GM12872 (cell line): ENCODE measurements around the gene ARTN.

Experiments
- TF ChIP-seq, protein P1 (sequence below): IDR thresholded peaks from 3 replicates; pipeline ENCODE4 v1.5.1; 2011; ENCODE audit warnings: low read depth, mild to moderate bottlenecking, low read length, moderate library complexity; ENCODE audit not compliant: insufficient read depth

Gene ARTN

GRCh38 chr1:43945674-43946235 lies 12.2 kb downstream of the ARTN start:
- TF ChIP-seq, protein P1, sequence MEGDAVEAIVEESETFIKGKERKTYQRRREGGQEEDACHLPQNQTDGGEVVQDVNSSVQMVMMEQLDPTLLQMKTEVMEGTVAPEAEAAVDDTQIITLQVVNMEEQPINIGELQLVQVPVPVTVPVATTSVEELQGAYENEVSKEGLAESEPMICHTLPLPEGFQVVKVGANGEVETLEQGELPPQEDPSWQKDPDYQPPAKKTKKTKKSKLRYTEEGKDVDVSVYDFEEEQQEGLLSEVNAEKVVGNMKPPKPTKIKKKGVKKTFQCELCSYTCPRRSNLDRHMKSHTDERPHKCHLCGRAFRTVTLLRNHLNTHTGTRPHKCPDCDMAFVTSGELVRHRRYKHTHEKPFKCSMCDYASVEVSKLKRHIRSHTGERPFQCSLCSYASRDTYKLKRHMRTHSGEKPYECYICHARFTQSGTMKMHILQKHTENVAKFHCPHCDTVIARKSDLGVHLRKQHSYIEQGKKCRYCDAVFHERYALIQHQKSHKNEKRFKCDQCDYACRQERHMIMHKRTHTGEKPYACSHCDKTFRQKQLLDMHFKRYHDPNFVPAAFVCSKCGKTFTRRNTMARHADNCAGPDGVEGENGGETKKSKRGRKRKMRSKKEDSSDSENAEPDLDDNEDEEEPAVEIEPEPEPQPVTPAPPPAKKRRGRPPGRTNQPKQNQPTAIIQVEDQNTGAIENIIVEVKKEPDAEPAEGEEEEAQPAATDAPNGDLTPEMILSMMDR = no peak

DNA sequence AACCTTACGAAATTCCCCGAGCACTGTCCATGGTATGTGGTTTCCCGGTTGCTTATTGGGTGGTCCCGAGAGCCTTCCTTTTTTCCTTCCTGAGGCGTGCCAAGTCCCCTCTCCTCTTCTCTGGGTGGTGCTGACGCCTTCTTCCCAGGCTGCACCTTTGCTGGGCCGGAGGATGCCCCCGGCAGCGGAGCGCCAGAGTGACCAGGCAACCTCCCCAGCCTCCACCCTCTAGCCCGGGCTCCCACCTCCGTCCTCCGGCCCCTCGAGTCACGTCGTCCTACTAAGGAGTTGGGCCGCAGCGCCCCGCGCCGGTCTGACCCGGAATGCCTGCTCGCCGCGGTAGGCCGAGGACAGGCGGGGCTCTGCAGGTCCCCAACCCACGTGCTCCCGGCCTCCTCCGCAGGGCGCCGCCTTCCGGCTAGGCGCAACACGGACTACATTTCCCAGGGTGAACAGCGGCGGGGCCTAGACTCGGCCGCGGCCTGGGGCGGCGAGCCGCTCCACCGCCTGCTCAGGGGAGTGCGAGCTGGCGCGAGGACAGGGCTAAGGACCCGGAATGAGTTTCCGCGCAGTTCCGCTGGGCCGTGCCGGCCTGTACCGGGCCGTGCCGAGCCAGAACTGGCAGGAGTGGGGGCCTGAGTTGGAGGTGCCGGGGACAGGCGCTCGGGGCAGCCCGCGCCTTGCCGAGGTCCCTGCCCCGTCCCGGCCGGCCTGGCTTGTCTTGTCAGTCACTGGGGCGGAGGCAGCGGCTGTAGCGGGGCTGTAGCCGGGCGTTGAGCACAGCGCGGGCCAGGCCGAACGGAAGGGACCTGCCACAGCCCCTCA lies 12.8 kb downstream of the ARTN start, which contains the start of gene IPO13:
Gene IPO13 (plus strand): TSS at position 715 of the 825 bp plus-strand sequence. CDS start 651 bp downstream, outside the sequence.
- TF ChIP-seq, protein P1 = peak; percentile 72

- TF ChIP-seq, protein P1 = no peak
Observed at GRCh38 chr1:43947061-43947873, 13.7 kb downstream of the ARTN start.

GRCh38 chr1:43947874-43948437 lies 14.4 kb downstream of the ARTN start:
- TF ChIP-seq, protein P1 = no peak

DNA sequence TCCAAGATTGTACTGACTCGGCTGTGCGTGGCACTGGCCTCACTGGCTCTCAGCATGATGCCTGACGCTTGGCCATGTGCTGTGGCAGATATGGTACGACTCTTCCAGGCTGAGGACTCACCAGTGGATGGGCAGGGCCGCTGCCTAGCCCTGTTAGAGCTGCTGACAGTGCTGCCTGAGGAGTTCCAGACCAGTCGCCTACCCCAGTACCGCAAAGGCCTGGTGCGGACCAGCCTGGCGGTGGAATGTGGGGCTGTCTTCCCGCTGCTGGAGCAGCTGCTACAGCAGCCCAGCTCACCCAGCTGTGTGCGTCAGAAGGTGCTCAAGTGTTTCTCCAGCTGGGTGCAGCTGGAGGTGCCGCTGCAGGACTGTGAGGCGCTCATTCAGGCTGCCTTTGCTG lies 16.1 kb downstream of the ARTN start:
- TF ChIP-seq, protein P1 = no peak

DNA sequence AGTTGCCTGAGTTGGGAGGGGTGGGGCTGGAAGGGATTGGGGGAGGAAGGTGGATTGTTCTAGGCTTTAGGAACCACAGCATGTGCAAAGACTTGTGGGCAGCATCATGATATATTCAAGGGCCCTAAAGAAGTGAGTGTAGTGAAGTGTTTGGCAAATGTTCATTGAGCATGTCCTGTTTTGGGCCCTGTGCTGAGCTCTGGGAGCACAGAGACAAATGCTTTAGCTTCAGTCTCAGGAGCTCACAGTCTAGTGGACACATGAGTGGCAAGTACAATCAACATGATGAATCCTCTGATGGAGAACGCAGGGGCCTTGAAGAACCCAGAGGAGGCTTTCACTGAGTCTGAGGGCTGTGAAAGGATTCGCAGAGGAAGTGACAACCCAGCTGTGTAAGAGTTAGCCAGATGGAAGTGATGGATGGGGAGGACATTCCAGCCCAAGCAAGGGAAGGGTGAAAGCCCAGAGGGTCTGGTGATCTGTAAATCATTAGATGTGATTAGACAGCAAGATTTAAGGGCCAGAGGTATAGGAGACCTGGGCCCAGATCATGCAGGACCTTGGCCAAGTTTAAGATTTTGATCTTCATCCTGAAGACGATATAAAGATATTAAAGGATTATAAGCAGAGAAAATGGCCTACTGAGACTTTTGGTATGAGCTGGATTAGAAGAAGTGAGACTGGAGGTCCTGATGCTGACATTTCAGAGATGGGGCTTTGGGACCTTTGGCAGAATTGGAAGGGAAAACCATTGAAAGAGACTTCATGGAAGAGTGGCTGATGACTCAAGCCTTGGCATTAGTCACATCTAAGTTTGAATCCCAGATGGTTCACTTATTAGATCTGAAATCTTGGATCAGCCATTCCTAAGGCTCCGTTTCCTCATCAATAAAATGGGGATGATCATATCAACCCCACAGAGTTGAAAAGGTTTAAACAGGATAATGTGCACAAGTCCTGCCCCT lies 17.7 kb downstream of the ARTN start:
- TF ChIP-seq, protein P1 = no peak
